Measurements from ENCODE around the gene PBX3.

The PBX3 gene

DNA sequence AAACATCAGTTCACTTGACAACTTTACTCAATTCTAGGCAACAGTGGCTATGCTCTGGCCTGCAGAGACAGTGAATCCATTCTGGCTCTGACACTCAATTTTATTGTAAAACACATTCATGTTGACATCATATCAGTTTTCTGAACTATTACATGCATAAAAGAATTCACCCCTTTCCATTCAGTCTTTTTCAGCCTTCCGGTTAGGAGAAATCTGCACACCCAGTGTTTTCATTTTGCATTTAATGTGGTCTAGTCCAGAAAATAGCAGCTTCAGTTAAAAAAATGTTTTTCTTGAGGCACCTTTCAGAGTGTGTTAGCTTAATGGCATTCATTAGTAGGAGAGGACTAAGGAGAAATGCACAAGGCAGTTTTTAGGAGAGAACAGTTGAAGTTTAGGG, 95.1 kb downstream of the PBX3 start:
- H3K4me3 ChIP-seq (ENCODE audit: low read depth, low read length): no peak overlapping the region
- TF ChIP-seq CTCF (IDR thresholded peaks at IDR 0.05; ENCODE audit: low read depth, low read length, missing control alignments): no peak
- no peak for DNase-seq (ENCODE audit: low read depth)

GRCh38 chr9:125843646-125844045, 96.5 kb downstream of the PBX3 start:
- H3K4me3 ChIP-seq (ENCODE audit: low read depth, low read length): no peak overlapping the region
- no peak for TF ChIP-seq CTCF (IDR thresholded peaks at IDR 0.05; ENCODE audit: low read depth, low read length, missing control alignments)
- DNase-seq (ENCODE audit: low read depth): no peak

- no peak for TF ChIP-seq CTCF (IDR thresholded peaks at IDR 0.05; ENCODE audit: low read depth, low read length, missing control alignments)
- H3K4me3 ChIP-seq (ENCODE audit: low read depth, low read length): no peak overlapping the region
Measured at GRCh38 chr9:125844611-125845010, 97.4 kb downstream of the PBX3 start.

DNA sequence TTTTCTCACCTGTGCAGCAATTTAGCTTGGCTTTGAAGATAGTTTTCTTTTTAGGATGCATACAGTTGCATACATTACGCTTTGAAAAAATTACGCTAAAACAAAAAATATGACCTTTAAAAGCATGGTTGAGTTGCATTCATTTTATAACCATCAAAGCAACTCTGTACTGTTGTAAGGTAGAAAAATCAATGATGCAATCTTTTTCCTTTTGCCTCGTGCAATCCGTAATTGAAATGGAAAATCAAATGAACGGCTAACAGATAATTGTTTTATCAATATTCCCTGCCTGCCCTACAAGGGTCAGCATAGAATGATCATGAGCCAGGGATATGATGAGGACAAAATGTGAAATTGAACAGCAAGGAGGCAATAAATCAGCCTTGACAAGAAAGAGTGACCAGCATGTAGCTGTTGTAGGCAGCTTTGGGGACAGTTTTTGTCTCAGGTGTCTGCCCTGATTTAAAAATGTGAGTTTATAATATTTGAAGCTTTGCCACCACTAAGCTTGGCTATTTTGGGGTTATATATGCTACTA, 98.2 kb downstream of the PBX3 start:
- TF ChIP-seq CTCF (IDR thresholded peaks at IDR 0.05; ENCODE audit: low read depth, low read length, missing control alignments): no peak
- no peak for DNase-seq (ENCODE audit: low read depth)
- H3K4me3 ChIP-seq (ENCODE audit: low read depth, low read length): no peak overlapping the region

More at GRCh38 chr9:125844611-125845010, 97.4 kb downstream of the PBX3 start:
- DNase-seq (ENCODE audit: low read depth): no peak

DNA sequence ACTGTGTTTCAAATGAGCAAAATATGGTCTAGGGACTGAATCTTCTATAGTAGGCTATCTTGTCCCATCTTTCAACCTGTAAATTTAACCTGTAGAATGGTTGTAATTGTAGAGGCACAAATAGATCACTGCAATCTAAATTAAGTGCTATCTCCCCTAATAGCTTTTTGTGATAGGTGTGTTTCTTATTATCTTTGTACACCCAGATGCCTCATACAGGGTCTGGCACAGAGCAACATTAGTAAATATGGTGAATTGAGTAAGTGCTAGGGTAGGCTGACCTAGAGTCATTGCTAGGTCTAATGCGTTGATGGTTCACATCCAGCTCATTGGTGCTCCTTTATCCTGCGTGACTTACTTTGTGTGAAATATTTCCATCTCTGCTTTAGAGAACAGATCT, 100.6 kb downstream of the PBX3 start:
- no peak overlapping the region for H3K4me3 ChIP-seq (ENCODE audit: low read depth, low read length)
- TF ChIP-seq CTCF (IDR thresholded peaks at IDR 0.05; ENCODE audit: low read depth, low read length, missing control alignments): no peak
- no peak for DNase-seq (ENCODE audit: low read depth)

GRCh38 chr9:125850106-125850632, 103.0 kb downstream of the PBX3 start:
- TF ChIP-seq CTCF (IDR thresholded peaks at IDR 0.05; ENCODE audit: low read depth, low read length, missing control alignments): no peak
- DNase-seq (ENCODE audit: low read depth): no peak

GRCh38 chr9:125850763-125851162, 103.6 kb downstream of the PBX3 start:
- no peak overlapping the region for H3K4me3 ChIP-seq (ENCODE audit: low read depth, low read length)
- no peak for TF ChIP-seq CTCF (IDR thresholded peaks at IDR 0.05; ENCODE audit: low read depth, low read length, missing control alignments)
- no peak for DNase-seq (ENCODE audit: low read depth)

More at GRCh38 chr9:125850106-125850632, 103.0 kb downstream of the PBX3 start:
- no peak overlapping the region for H3K4me3 ChIP-seq (ENCODE audit: low read depth, low read length)

Measured in GM12864 (cell line).